ENCODE results near the gene AP4M1.

AP4M1 gene

GRCh38 chr7:100147278-100147677, 45.8 kb downstream of the AP4M1 start:
- Histone ChIP-seq H3K79me2 (ENCODE audit: insufficient read depth, low read length) (peaks cover 30% of the 10 kb centered on the region), H3K4me1 (ENCODE audit: insufficient read depth, low read length, poor library complexity, severe bottlenecking) (peaks cover 14% of the 10 kb centered on the region), H3F3A (ENCODE audit: low read depth) (no peaks in the 10 kb centered on the region), H3K9me2 (replicated peaks; ENCODE audit: low read depth, low read length) (no peaks in the 10 kb centered on the region), H3K9me3 (ENCODE audit: insufficient read depth, low read depth, low read length) (no peaks in the 10 kb centered on the region), H3K4me2 (ENCODE audit: low read depth, low read length, poor library complexity, severe bottlenecking) (no peak overlapping the region), H4K20me1 (ENCODE audit: insufficient read depth, low read length, poor library complexity, severe bottlenecking) (peaks cover 4% of the 10 kb centered on the region), H2AFZ (ENCODE audit: low read length) (no peak overlapping the region), H3K4me3 (ENCODE audit: low read length, poor library complexity, severe bottlenecking) (no peak overlapping the region), H3K36me3 (ENCODE audit: insufficient read depth, low read length) (no peaks in the 10 kb centered on the region), H3K27me3 (ENCODE audit: insufficient read depth, low read length, poor library complexity, severe bottlenecking) (no peaks in the 10 kb centered on the region), H3K9ac (ENCODE audit: low read depth, low read length, poor library complexity, severe bottlenecking) (no peak overlapping the region)
- TF ChIP-seq CTCF (conservative IDR thresholded peaks at IDR 0.05; ENCODE audit: low read length) (no peak), EZH2phosphoT487 (IDR thresholded peaks at IDR 0.05; ENCODE audit: borderline replicate concordance) (no peak)

GRCh38 chr7:100148225-100148558, 46.7 kb downstream of the AP4M1 start:
- Histone ChIP-seq H3K36me3 (ENCODE audit: insufficient read depth, low read length) (no peaks in the 10 kb centered on the region), H3K4me3 (ENCODE audit: low read length, poor library complexity, severe bottlenecking) (peak overlapping the region; percentile 97), H3K9me2 (replicated peaks; ENCODE audit: low read depth, low read length) (no peaks in the 10 kb centered on the region), H4K20me1 (ENCODE audit: insufficient read depth, low read length, poor library complexity, severe bottlenecking) (peaks cover 4% of the 10 kb centered on the region), H3K79me2 (ENCODE audit: insufficient read depth, low read length) (peaks cover 30% of the 10 kb centered on the region), H3K4me1 (ENCODE audit: insufficient read depth, low read length, poor library complexity, severe bottlenecking) (peaks cover 19% of the 10 kb centered on the region), H3F3A (ENCODE audit: low read depth) (no peaks in the 10 kb centered on the region), H2AFZ (ENCODE audit: low read length) (peak overlapping the region; percentile 90), H3K9me3 (ENCODE audit: insufficient read depth, low read depth, low read length) (no peaks in the 10 kb centered on the region), H3K4me2 (ENCODE audit: low read depth, low read length, poor library complexity, severe bottlenecking) (peak overlapping the region; percentile 93), H3K27me3 (ENCODE audit: insufficient read depth, low read length, poor library complexity, severe bottlenecking) (no peaks in the 10 kb centered on the region), H3K9ac (ENCODE audit: low read depth, low read length, poor library complexity, severe bottlenecking) (peak overlapping the region; percentile 79)
- TF ChIP-seq EZH2phosphoT487 (IDR thresholded peaks at IDR 0.05; ENCODE audit: borderline replicate concordance) = no peak
- no peak for TF ChIP-seq CTCF (conservative IDR thresholded peaks at IDR 0.05; ENCODE audit: low read length)

- Histone ChIP-seq H3K27me3 (ENCODE audit: insufficient read depth, low read length, poor library complexity, severe bottlenecking) (no peaks in the 10 kb centered on the region), H3K4me2 (ENCODE audit: low read depth, low read length, poor library complexity, severe bottlenecking) (peak within 1 kb of the TSS; percentile 93), H3K9me3 (ENCODE audit: insufficient read depth, low read depth, low read length) (no peaks in the 10 kb centered on the region), H3K9ac (ENCODE audit: low read depth, low read length, poor library complexity, severe bottlenecking) (peak within 1 kb of the TSS; percentile 95), H3K4me3 (ENCODE audit: low read length, poor library complexity, severe bottlenecking) (peak within 1 kb of the TSS; percentile 97), H3K9me2 (replicated peaks; ENCODE audit: low read depth, low read length) (no peaks in the 10 kb centered on the region), H3K4me1 (ENCODE audit: insufficient read depth, low read length, poor library complexity, severe bottlenecking) (peaks cover 19% of the 10 kb centered on the region), H4K20me1 (ENCODE audit: insufficient read depth, low read length, poor library complexity, severe bottlenecking) (peaks cover 4% of the 10 kb centered on the region), H3K79me2 (ENCODE audit: insufficient read depth, low read length) (peaks cover 30% of the 10 kb centered on the region), H2AFZ (ENCODE audit: low read length) (peak within 1 kb of the TSS; percentile 91), H3F3A (ENCODE audit: low read depth) (no peaks in the 10 kb centered on the region), H3K36me3 (ENCODE audit: insufficient read depth, low read length) (peaks cover 4% of the 10 kb centered on the region; the same call in 1 of the 2 replicates)
- TF ChIP-seq EZH2phosphoT487 (IDR thresholded peaks at IDR 0.05; ENCODE audit: borderline replicate concordance) (no peak), CTCF (conservative IDR thresholded peaks at IDR 0.05; ENCODE audit: low read length) (no peak)
These were observed 47.3 kb downstream of the AP4M1 start, which contains the start of gene LAMTOR4 for GRCh38 chr7:100148559-100149328. Gene LAMTOR4 (plus strand): TSS chr7:100148918. CDS start chr7:100148973, 55 bp downstream.

Measured in Loucy (cell line).